AG10803 (cell line): Measurements from ENCODE around the gene ACAN.
A peak's percentile ranks its signal among the peaks of the same experiment; 100 is the strongest.

Source experiments
- DNase-seq: peaks from one replicate; pipeline ENCODE4 v3.0.0; 2010; ENCODE audit warnings: low read depth
- H3K4me3 ChIP-seq: 2 replicates; pipeline ENCODE4 v1.5.1; 2011; ENCODE audit warnings: mild to moderate bottlenecking, low read length, control low read depth
- CTCF ChIP-seq: conservative IDR thresholded peaks from 2 replicates; pipeline ENCODE4 v1.5.1; 2011; ENCODE audit warnings: mild to moderate bottlenecking, low read length, control low read depth, inconsistent platforms

Gene ACAN

GRCh38 chr15:88832820-88833730, 29.8 kb downstream of the ACAN start:
- TF ChIP-seq CTCF, result no peak
- DNase-seq, result no peak
- H3K4me3 ChIP-seq, result no peak overlapping the region

DNA sequence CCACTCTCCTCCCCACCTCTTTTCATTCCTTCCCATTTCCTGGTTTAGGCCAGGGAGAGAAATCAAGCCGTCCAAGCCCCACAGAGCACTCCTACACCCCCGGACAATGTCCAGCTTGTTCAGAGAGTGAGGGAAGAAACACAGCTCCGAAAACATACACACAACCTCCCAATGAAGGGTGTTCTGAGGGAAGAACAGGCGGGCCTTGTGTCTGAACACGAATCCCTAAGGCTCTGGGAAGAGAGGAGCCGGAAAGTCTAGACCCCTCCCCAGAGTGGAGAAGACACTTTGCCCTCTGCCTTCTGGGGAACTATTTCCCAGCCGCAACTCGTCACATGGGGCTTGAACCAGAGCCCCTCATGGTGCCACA, 30.5 kb downstream of the ACAN start:
- no peak for DNase-seq
- no peak for TF ChIP-seq CTCF
- H3K4me3 ChIP-seq, result no peak overlapping the region

DNA sequence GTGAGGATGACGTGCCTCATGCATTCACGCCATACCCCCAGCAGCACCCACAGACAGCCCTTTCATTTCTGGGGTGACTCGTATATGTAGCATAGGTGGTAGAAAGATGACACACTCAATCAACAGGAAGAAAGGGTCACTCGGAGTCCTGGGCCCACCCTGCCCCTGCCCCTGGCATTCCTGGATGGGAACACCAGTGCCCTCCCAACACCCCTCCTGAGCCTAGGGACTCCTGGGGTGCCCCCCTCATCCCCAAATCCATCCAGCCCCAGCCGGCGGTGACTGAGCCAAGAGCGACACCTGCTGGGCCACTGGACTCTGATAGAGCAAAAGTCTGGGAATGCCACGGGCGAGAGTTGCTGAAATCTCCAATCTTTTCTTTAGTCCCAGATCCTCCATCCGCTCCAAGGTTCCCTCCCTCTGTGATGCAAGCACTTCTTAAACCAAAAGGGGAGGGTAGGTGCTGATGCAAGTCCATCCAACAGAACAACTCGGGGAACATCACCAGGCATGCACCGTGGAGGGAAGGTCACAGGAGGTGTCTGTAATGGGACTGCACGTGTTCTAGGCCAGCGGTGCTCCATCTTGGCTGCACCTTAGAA, 31.1 kb downstream of the ACAN start:
- peak; percentile 62 for TF ChIP-seq CTCF
- no peak overlapping the region for H3K4me3 ChIP-seq
- DNase-seq, result peak; percentile 59

GRCh38 chr15:88835119-88835518, 31.9 kb downstream of the ACAN start:
- peak; percentile 70 for DNase-seq
- TF ChIP-seq CTCF, result no peak
- no peak overlapping the region for H3K4me3 ChIP-seq

GRCh38 chr15:88835646-88836045, 32.4 kb downstream of the ACAN start:
- H3K4me3 ChIP-seq, result no peak overlapping the region
- DNase-seq, result peak; percentile 48
- TF ChIP-seq CTCF, result no peak

DNA sequence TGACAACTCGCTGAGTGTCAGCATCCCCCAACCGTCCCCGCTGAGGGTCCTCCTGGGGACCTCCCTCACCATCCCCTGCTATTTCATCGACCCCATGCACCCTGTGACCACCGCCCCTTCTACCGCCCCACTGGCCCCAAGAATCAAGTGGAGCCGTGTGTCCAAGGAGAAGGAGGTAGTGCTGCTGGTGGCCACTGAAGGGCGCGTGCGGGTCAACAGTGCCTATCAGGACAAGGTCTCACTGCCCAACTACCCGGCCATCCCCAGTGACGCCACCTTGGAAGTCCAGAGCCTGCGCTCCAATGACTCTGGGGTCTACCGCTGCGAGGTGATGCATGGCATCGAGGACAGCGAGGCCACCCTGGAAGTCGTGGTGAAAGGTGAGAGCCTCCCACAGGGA, 35.4 kb downstream of the ACAN start:
- no peak for DNase-seq
- TF ChIP-seq CTCF, result no peak
- no peak overlapping the region for H3K4me3 ChIP-seq

DNA sequence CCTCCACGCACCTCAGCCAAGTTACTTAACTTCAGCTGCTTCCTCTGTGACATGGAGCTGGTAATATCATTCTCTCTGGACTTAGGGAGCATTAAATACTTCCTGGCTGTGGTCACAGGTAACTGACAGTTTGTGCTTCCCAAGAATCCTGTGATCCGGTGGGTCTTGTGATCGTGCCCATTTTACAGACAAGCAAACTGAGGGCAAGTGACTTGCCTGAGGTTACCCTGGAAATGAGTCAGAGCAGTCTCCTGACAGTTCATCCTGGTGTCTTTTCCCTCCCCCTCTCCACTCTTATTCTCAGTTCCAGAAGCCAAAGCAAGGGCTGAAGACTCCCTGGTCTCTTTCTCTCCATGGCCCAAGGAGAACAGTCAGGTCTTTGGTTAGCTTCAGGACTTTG, 35.9 kb downstream of the ACAN start:
- TF ChIP-seq CTCF, result no peak
- no peak for DNase-seq
- H3K4me3 ChIP-seq, result no peak overlapping the region
